ENCODE results near the gene ZBTB7B.
"Not testable (repeated sequence)": the region's sequence is repeated elsewhere in the genome, so short reads cannot be mapped to it uniquely, and the experiment has no call there.

- peak; percentile 63 for TF ChIP-seq CTCF (conservative IDR thresholded peaks at IDR 0.05; ENCODE audit: low read length)
- TF ChIP-seq EZH2phosphoT487 (IDR thresholded peaks at IDR 0.05; ENCODE audit: borderline replicate concordance, low read depth, low read length): not testable (repeated sequence)
Observed at GRCh38 chr1:154995301-154995983, 7.2 kb upstream of the ZBTB7B start.

Measured in OCI-LY7 (cell line).